Effector CD8-positive, alpha-beta T cell (primary cell): ENCODE measurements around the gene ARRDC5.
"Not testable (repeated sequence)": the region's sequence is repeated elsewhere in the genome, so short reads cannot be mapped to it uniquely, and the experiment has no call there.

Experiments used
- DNase-seq: peaks from one replicate; lab custom pipeline; 2025; lab: John Stamatoyannopoulos, UW

ARRDC5 gene

DNA sequence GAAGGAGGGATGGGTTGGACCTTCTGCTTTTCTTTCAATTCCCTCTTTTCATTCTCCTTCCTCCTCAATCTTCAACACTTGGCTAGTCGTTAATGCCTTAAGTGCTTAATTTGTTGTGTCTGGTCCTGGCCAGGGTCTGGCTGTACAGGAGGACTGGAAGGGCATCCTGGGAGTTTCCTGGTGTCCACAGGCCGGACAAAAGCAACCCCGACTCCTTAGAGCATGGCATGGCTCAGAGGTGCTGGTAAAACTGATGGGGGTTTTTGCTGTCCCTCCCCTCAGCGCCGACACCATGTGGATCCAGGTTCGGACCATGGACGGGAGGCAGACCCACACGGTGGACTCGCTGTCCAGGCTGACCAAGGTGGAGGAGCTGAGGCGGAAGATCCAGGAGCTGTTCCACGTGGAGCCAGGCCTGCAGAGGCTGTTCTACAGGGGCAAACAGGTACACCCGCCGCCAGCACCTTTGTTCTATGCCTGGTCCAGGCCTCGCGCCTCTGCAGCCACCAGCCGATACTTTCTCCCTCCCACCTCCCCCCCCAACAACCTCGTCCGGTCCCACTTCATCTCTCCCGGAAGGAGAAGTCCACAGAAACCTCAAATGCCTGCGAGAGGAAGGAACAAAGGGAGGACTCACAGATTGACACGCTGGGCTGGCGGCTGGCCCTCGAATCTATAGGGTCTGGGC, 8.0 kb upstream of the ARRDC5 start:
- DNase-seq: no peak

DNA sequence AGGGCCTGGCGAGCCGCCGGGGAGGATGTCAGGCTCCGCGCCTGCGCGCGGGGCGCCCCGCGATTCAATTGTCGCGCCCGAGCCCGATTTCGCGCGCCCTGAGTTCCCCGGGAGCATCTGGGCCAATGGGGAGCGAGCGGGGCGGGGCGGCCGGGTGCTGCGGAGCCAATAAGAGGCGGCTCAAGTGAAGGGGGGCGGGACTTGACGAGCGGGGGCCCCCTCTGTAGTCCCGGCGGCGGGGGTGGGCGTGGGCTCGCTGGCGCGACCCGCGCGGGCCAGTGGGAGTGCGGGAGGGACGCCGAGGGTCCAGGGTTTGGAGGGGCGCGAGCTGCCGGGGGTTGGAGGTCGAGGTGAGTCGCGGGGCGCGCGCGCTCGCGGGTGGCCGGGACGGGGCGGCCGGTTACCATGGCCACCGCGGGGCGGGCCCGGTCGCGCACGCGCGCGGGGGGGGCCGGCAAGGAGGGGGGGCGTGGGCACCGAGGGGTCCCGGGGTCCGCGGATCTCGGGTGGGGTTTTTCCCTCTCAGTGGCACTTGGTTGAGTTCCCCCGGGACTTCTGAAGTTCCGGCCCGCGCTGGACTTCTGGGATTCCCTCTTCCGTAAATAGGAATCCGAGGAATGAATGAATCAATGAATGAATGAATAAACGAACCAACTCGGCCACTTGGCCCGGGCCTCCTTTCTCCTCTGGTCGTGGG, 7.3 kb upstream of the ARRDC5 start:
- peak; percentile 88 for DNase-seq

DNA sequence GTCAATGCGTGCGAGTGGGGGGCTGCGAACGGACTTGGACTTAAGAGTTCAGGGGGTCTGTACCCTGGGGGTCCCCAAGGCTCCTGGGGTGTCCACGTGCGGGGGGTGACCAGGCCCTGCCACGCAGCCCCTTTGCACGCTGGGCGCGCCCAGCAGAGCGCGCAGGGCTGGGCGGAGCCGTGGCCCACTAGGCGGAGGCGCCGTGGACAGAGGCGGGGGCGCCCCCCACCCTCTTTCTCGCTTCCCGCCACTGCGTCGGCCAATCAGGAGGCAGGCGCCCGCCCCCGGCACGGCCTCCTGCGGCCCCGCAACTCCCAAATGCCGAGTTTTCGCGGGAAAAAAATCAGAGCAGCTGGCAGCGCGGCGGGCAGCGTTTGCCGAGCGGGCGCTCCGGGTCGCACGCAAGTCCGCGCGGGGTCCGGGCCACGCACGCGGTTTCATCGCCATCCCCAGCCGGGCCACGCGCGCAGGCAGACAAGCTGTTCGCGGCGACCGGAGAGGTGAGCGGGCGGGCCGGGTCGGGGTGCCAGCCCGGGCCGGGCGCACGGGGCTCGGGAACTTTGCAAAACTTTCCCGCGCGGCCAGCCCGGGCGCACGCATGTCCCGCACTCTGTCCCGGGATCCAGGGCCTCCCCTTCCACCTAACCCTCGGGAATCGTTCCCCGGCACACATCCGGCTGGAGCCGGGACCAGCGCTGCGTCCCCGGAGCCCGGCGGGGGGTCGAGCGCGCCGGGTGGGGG, 6.6 kb upstream of the ARRDC5 start, which contains the start of gene UHRF1:
UHRF1 (plus strand) TSS at position 346 of the 741 bp plus-strand sequence. CDS start 1,385 bp downstream, outside the sequence.
- no peak for DNase-seq

DNA sequence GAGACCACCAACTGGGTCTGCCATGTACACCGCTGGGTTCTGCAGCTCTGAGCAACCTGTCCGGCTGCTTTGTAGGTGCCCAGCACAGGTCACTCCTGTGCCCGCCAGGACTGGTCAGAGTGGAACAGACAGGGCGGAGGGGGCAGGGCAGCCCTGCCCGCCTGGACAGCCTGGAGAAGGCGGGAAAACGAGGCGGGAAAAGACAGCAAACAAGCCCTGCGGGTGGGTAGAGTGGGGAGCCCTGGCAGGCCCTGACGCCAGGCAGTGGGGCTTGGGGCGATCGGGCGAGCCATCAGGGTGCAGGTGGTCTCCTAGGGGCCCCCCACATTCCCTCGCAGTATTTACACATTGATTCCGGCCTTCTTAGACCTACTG, 6.1 kb upstream of the ARRDC5 start:
- no peak for DNase-seq

DNA sequence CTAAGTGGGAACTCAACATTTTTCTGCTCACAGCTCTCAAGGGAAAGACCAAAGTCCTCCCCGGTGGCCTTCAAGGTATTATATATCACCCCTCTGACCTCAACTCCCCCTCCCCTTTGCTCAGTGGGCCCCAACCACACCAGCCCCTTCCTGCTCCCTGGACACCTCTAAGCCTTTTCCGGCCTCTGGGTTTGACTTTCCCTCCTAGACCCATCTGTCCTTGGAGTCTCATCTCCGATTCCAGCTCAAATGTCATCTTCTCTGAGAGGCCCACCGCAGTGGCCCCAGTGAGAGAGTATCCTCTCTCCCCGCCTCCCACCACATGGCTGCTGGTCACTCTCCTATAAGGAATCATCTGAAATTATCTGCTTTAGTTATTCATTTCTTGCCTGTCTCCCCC, 5.7 kb upstream of the ARRDC5 start:
- DNase-seq: no peak

DNA sequence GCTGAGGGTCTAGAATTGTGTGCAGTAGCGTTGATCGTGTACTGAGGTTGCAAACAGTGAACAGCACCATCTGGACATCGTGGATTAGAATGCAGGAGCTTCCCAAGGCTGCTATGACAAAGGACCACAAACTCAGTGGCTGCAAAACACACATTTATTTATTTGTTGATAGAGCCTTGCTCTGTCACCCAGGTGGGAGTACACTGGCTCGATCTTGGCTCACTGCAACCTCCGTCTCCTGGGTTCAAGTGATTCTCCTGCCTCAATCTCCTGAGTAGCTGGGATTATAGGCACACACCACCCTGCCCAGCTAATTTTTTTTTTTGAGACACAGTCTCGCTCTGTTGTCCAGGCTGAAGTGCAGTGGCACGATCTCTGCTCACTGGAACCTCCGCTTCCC, 4.3 kb upstream of the ARRDC5 start:
- no peak for DNase-seq

DNA sequence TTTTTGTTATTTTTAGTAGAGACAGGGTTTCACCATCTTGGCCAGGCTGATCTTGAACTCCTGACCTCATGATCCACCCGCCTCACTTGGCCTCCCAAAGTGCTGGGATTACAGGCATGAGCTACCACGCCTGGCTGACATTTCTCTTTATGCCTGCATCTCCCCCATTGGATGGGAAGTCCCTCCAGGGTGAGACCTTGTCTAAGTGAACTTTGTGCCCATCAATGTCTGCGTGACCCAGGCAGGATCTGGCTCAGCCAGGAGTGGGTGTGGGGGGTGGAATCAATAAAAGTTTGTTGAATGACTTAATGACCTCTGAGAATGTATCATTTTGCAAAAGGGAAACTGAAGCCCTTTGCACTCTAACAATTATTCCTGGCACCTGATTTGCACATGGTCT, 1.8 kb upstream of the ARRDC5 start:
- no peak for DNase-seq

DNA sequence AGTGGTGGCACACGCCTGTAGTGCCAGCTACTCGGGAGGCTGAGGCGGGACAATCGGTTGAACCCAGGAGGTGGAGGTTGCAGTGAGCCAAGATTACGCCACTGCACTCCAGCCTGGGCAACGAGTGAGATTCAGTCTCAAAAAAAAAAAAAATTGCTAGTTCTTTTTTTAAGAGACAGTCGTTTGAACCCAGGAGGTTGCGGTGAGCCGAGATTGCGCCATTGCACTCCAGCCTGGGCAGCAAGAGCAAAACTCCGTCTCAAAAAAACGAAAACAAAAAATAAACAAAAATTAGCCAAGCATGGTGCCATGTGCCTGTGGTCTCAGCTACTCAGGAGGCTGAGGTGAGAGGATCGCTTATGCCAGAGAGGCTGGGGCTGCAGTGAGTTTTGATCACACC, 1.8 kb downstream of the ARRDC5 start:
- DNase-seq: not testable (repeated sequence)

DNA sequence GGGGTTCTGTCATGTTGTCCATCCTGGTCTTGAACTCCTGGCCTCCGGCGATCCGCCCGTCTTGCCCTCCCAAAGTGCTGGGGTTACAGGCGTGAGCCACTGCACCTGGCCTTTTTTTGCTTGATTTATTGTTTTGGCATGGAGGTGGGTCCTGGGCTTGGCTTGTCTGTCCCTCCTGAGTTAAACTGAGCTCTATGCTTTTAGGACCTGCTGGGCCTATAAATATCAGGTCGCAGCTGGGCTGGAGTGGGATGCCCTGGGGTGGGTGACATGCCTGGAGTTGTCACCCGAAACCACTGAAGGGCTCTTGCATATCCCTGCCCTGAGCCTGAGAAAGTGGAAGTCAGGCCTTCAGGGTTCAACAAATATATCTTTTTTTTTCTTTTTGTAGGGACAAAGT, 5.5 kb downstream of the ARRDC5 start:
- DNase-seq: no peak

DNA sequence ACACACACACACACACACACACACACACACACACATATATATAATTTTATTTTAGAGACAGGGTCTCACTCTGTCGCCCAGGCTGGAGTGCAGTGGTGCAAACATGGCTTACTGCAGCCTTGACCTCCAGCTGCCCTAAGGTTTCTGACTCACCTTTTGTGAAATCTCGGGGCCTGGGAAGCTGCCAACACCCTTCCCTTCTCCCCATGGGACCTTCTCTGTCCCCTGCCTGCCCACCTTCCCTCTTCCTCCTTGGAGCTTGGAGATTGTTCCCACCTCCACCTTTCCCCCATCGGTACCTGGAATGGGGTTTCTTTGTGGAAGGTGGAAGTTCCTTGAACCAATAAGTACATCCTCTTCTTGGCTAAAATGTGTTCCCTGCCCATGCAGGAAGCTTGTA, 6.3 kb downstream of the ARRDC5 start:
- DNase-seq: no peak

DNA sequence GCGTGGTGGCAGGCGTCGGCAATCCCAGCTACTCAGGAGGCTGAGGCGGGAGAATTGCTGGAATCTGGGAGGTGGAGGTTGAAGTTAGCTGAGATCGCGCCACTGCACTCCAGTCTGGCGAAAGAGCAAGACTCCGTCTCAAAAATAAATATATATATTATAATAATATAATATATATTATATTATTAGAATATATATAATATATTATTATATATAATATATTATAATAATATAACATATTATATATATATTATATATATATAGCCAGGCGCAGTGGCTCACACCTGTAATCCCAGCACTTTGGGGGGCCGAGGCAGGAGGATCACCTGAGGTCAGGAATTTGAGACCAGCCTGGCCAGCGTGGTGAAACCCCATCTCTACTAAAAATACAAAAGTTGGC, 9.7 kb downstream of the ARRDC5 start:
- not testable (repeated sequence) for DNase-seq

DNA sequence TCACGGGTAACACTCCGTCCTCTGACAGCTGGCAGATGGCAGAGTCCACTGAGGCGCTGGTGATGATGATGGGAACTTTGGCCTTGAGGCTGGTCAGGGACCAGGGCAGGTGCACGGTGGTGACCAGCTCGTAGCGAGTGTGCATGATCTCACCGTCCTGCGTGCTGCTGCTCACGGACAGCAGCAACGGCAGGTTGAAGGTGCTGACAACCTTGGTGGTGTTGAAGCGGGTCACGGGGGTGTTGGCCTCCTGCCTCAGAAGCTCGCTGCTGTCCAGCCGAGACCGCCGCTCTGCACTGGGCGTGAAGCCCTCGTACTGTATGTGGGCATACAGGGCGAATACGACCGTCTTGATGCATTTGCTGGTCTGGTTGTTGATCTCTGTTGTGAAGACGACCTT, 11.6 kb downstream of the ARRDC5 start:
- no peak for DNase-seq

DNA sequence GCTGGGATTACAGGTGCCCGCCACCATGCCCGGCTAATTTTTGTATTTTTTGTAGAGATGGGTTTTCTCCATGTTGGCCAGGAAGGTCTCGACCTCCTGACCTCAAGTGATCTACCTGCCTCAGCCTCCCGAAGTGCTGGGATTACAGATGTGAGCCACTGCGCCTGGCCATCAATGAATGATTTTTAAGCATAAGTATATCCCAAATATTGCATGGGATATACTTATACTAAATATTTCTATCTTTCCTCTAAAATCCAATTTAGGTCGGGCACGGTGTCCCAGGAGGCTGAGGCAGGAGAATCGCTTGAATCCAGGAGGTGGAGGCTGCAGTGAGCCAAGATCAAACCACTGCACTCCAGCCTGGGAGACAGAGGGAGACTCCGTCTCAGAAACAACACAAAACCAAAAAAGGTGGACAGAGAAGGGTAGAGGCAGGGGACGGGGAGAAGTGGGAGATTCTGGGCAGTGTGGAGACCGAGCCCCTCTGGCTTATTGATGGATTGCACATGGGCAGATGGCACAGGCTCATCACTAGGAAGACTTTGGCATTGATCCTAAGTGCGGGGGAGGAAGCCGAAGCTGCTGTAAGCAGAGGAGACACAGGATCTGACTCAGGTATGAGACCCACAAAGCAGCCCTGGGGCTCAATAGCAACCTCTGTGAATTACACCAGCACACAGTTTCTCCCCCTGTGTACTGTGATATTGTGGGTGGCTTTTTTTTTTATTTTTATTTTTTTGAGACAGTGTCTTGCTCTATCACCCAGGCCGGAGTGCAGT, 13.5 kb downstream of the ARRDC5 start:
- no peak for DNase-seq

DNA sequence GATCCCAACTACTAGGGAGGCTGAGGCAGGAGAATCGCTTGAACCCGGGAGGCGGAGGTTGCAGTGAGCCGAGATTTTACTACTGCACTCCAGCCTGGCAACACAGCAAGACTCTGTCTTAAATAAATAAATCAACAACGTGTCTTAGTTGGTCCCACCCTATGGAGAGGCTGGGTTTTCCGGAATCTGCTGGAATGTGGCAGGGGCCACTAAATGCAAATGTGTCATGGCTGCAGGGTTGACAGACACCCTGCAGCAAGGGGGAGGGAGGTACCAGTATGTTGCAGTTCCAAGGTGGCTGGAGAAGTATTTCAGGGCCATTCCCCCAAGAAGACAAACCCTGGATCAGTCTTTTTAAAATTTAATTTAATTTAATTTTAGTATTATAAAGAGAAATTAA, 14.9 kb downstream of the ARRDC5 start:
- DNase-seq: not testable (repeated sequence)

DNA sequence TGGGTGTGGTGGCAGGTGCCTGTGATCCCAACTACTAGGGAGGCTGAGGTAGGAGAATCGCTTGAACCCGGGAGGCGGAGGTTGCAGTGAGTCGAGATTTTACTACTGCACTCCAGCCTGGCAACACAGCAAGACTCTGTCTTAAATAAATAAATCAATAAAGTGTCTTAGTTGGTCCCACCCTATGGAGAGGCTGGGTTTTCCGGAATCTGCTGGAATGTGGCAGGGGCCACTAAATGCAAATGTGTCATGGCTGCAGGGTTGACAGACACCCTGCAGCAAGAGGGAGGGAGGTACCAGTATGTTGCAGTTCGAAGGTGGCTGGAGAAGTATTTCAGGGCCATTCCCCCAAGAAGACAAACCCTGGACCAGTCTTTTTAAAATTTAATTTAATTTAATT, 17.7 kb downstream of the ARRDC5 start:
- DNase-seq: not testable (repeated sequence)

DNA sequence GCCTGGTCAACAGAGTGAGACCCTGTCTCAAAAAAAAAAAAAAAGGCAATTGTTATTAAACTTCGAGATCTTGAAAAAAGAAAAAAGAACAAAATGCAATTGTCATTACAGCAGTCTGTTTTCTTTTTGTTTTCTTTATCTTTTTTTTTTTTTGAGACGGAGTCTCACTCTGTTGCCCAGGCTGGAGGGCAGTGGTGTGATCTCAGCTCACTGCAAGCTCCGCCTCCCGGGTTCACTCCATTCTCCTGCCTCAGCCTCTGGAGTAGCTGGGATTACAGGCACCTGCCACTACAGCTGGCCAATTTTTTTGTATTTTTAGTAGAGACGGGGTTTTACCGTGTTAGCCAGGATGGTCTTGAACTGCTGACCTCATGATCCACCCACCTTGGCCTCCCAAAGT, 19.8 kb downstream of the ARRDC5 start:
- not testable (repeated sequence) for DNase-seq

DNA sequence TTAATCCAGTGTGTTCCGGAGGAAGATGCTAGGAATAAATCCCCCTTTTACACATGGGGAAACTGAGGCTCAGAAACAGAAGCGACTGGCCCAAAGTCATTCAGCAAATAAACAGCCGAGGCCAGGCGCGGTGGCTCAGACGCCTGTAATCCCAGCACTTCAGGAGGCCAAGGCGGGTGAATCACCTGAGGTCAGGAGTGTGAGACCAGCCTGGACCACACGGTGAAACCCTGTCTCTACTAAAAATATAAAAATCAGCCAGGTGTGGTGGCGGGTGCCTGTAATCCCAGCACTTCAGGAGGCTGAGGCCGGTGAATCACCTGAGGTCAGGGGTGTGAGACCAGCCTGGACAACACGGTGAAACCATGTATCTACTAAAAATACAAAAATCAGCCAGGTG, 23.7 kb downstream of the ARRDC5 start:
- DNase-seq: no peak

DNA sequence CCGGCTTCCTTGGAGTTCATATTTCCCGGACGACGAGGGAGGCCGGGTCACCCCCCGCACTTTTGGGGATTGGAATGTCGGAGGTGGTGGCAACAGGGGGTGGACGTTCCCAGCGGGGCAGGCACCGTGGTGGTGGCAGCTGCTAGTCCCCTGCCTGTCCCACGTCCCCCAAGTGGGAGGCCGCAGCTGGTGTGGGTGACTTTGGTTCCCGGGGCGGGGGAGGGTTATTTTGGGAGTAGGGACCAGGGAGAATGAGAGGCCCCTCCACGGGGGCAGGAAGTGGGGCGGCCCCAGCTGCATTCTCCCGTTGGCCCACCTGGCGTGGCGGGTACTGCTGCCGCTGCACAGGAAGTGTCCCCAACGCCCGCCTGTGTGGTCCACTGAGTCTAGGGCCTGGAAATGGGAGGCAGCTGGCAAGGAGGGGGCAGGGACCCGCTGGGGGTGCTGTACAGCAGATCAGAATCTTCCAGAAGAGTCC, 24.2 kb downstream of the ARRDC5 start:
- DNase-seq: no peak

DNA sequence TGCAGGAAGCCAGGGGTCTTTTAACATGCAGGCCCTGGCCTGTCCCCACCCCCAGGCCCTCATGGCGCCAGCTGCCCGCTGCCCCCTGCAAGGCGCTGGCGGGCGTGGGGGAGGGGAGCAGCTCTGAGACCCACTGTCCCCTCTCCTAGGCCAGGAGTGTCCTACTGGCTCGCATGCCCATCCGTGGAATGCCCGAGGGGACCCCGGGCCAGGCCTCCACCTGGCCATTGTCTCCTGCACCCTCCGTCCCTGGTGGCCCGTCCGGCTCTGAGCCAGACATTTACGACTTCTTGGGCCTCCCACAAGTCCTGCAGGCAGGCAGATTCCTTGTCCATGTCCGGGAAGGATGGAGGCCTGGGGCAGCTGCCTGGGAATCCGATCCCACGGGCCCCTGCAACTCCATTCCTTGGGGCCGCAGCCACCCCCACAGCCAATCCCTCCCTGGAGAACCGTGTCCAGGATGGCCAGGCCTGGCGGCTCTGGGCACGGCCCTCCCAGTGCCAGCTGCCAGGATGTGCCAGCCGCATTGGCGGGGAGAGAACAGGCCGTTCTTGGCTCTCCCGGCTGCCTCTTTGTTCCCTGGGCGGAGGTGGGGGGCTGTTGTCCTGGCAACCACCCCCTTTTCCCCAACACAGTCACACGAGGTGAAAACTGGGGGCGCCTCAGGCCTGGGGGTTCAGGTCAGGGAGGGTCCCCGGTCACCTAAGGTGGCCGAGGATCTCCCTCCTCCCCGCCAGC, 24.8 kb downstream of the ARRDC5 start:
- DNase-seq: no peak

DNA sequence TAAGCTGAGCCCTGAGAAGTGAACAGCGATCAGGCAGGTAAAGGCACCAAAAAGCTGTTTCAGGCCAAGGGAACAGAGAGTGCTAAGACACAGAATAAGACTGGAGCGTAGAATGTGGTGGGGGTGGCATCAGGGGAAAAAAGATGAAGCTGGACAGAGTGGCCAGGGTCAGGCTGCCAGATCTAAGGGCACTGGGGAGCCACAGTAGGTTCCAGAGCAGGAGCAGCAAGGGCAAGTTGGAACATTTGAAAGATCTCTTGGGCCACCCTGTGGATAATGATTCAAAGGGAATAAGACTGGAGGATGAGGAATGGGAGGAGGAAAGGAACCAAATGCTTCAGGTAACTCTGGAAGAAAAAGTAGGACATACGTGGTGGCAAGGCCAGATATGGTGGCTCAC, 28.8 kb downstream of the ARRDC5 start:
- no peak for DNase-seq

DNA sequence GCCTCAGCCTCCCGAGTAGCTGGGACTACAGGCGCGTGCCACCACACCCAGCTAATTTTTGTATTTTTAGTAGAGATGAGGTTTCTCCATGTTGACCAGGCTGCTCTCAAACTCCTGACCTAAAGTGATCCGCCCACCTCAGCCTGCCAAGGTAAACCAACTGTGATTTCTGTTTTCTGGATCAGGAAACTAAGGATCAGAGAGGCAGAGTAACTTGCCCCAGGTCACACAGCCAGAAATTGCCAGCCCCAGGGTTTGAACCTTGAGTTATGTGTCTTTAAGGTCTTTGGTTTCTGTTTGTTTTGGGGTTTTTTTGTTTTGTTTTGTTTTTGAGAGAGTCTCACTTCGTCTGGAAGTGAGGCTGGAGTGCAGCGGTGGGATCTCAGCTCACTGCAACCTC, 31.0 kb downstream of the ARRDC5 start:
- no peak for DNase-seq
